Parathyroid adenoma (tissue), 2 donors: ENCODE results near the gene OLIG2.

Experiments used
- H2AFZ ChIP-seq: fragments of 300-600 bp; sonication (generic); one replicate; pipeline ENCODE4 v1.7.0; 2017; ENCODE audit warnings: antibody characterized with exemption, mild to moderate bottlenecking
- H3K27ac ChIP-seq: fragments of 300-600 bp; sonication (generic); one replicate; pipeline ENCODE4 v1.7.0; 2017
- H3K27me3 ChIP-seq: fragments of 300-600 bp; sonication (generic); one replicate; pipeline ENCODE4 v1.7.0; 2017; ENCODE audit warnings: low read length; ENCODE audit not compliant: control insufficient read depth, insufficient read depth
- H3K36me3 ChIP-seq: fragments of 300-600 bp; sonication (generic); one replicate; pipeline ENCODE4 v1.7.0; 2017; ENCODE audit warnings: low read length; ENCODE audit not compliant: control insufficient read depth, insufficient read depth
- H3K4me1 ChIP-seq: fragments of 300-600 bp; sonication (generic); one replicate; pipeline ENCODE4 v1.7.0; 2017; ENCODE audit warnings: control low read depth
- H3K4me2 ChIP-seq: fragments of 300-600 bp; sonication (generic); one replicate; pipeline ENCODE4 v1.7.0; 2017; ENCODE audit warnings: low read length
- H3K4me3 ChIP-seq: fragments of 300-600 bp; sonication (generic); one replicate; pipeline ENCODE4 v1.7.0; 2017; ENCODE audit warnings: low read depth, low read length
- H3K79me2 ChIP-seq: fragments of 300-600 bp; sonication (generic); one replicate; pipeline ENCODE4 v1.7.0; 2017; ENCODE audit warnings: control low read depth
- H3K9ac ChIP-seq: fragments of 300-600 bp; sonication (generic); one replicate; pipeline ENCODE4 v1.7.0; 2017; ENCODE audit warnings: mild to moderate bottlenecking
- H3K9me3 ChIP-seq: fragments of 300-600 bp; sonication (generic); one replicate; pipeline ENCODE4 v1.7.0; 2017; ENCODE audit warnings: low read length; ENCODE audit not compliant: control insufficient read depth
- TF ChIP-seq, protein P1 (sequence below): fragments of 300-600 bp; sonication (generic); IDR thresholded peaks from one replicate; pipeline ENCODE4 v1.7.0; 2017; ENCODE audit warnings: antibody characterized with exemption, mild to moderate bottlenecking
- donor health status: primary hyperparathyroidism.

The OLIG2 gene

DNA sequence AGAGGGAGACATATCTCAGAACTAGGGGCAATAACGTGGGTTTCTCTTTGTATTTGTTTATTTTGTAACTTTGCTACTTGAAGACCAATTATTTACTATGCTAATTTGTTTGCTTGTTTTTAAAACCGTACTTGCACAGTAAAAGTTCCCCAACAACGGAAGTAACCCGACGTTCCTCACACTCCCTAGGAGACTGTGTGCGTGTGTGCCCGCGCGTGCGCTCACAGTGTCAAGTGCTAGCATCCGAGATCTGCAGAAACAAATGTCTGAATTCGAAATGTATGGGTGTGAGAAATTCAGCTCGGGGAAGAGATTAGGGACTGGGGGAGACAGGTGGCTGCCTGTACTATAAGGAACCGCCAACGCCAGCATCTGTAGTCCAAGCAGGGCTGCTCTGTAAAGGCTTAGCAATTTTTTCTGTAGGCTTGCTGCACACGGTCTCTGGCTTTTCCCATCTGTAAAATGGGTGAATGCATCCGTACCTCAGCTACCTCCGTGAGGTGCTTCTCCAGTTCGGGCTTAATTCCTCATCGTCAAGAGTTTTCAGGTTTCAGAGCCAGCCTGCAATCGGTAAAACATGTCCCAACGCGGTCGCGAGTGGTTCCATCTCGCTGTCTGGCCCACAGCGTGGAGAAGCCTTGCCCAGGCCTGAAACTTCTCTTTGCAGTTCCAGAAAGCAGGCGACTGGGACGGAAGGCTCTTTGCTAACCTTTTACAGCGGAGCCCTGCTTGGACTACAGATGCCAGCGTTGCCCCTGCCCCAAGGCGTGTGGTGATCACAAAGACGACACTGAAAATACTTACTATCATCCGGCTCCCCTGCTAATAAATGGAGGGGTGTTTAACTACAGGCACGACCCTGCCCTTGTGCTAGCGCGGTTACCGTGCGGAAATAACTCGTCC lies 1.3 kb upstream of the OLIG2 start:
- H3K27me3 ChIP-seq = no peaks in the 10 kb centered on the region
- no peaks in the 10 kb centered on the region for H3K4me1 ChIP-seq
- H3K9me3 ChIP-seq = no peaks in the 10 kb centered on the region
- H3K4me2 ChIP-seq = no peak overlapping the region
- H3K79me2 ChIP-seq = no peaks in the 10 kb centered on the region
- H3K27ac ChIP-seq = no peak overlapping the region
- H3K4me3 ChIP-seq = no peak overlapping the region
- no peak overlapping the region for H2AFZ ChIP-seq
- no peaks in the 10 kb centered on the region for H3K36me3 ChIP-seq
- no peak overlapping the region for H3K9ac ChIP-seq
- TF ChIP-seq, protein P1, sequence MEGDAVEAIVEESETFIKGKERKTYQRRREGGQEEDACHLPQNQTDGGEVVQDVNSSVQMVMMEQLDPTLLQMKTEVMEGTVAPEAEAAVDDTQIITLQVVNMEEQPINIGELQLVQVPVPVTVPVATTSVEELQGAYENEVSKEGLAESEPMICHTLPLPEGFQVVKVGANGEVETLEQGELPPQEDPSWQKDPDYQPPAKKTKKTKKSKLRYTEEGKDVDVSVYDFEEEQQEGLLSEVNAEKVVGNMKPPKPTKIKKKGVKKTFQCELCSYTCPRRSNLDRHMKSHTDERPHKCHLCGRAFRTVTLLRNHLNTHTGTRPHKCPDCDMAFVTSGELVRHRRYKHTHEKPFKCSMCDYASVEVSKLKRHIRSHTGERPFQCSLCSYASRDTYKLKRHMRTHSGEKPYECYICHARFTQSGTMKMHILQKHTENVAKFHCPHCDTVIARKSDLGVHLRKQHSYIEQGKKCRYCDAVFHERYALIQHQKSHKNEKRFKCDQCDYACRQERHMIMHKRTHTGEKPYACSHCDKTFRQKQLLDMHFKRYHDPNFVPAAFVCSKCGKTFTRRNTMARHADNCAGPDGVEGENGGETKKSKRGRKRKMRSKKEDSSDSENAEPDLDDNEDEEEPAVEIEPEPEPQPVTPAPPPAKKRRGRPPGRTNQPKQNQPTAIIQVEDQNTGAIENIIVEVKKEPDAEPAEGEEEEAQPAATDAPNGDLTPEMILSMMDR = no peak

DNA sequence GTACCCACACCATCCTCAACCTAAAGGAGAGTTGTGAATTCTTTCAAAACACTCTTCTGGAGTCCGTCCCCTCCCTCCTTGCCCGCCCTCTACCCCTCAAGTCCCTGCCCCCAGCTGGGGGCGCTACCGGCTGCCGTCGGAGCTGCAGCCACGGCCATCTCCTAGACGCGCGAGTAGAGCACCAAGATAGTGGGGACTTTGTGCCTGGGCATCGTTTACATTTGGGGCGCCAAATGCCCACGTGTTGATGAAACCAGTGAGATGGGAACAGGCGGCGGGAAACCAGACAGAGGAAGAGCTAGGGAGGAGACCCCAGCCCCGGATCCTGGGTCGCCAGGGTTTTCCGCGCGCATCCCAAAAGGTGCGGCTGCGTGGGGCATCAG lies 638 bp upstream of the OLIG2 start:
- no peak overlapping the region for H3K9ac ChIP-seq
- H3K27ac ChIP-seq = no peak overlapping the region
- H2AFZ ChIP-seq = no peak overlapping the region
- H3K9me3 ChIP-seq = no peaks in the 10 kb centered on the region
- H3K79me2 ChIP-seq = no peaks in the 10 kb centered on the region
- peaks cover 6% of the 10 kb centered on the region for H3K27me3 ChIP-seq
- TF ChIP-seq, protein P1 = no peak
- no peaks in the 10 kb centered on the region for H3K4me1 ChIP-seq
- H3K36me3 ChIP-seq = no peaks in the 10 kb centered on the region
- H3K4me3 ChIP-seq = no peak overlapping the region
- no peak overlapping the region for H3K4me2 ChIP-seq

DNA sequence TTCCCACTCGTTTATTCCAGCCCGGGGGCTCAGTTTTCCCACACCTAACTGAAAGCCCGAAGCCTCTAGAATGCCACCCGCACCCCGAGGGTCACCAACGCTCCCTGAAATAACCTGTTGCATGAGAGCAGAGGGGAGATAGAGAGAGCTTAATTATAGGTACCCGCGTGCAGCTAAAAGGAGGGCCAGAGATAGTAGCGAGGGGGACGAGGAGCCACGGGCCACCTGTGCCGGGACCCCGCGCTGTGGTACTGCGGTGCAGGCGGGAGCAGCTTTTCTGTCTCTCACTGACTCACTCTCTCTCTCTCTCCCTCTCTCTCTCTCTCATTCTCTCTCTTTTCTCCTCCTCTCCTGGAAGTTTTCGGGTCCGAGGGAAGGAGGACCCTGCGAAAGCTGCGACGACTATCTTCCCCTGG lies 716 bp downstream of the OLIG2 start:
- Histone ChIP-seq H3K4me3 (no peak overlapping the region), H3K79me2 (no peaks in the 10 kb centered on the region), H2AFZ (no peak overlapping the region), H3K27ac (no peak overlapping the region), H3K9ac (no peak overlapping the region), H3K36me3 (no peaks in the 10 kb centered on the region), H3K9me3 (no peaks in the 10 kb centered on the region), H3K4me1 (no peaks in the 10 kb centered on the region), H3K4me2 (no peak overlapping the region), H3K27me3 (peaks cover 7% of the 10 kb centered on the region)
- TF ChIP-seq, protein P1 = no peak

DNA sequence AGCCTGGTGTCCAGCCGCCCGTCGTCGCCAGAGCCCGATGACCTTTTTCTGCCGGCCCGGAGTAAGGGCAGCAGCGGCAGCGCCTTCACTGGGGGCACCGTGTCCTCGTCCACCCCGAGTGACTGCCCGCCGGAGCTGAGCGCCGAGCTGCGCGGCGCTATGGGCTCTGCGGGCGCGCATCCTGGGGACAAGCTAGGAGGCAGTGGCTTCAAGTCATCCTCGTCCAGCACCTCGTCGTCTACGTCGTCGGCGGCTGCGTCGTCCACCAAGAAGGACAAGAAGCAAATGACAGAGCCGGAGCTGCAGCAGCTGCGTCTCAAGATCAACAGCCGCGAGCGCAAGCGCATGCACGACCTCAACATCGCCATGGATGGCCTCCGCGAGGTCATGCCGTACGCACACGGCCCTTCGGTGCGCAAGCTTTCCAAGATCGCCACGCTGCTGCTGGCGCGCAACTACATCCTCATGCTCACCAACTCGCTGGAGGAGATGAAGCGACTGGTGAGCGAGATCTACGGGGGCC lies 1.2 kb downstream of the OLIG2 start:
- H3K9ac ChIP-seq = no peak overlapping the region
- H3K27me3 ChIP-seq = peaks cover 7% of the 10 kb centered on the region
- H3K36me3 ChIP-seq = no peaks in the 10 kb centered on the region
- H3K4me2 ChIP-seq = no peak overlapping the region
- no peaks in the 10 kb centered on the region for H3K9me3 ChIP-seq
- no peaks in the 10 kb centered on the region for H3K4me1 ChIP-seq
- H3K4me3 ChIP-seq = no peak overlapping the region
- TF ChIP-seq, protein P1 = no peak
- H2AFZ ChIP-seq = no peak overlapping the region
- no peak overlapping the region for H3K27ac ChIP-seq
- no peaks in the 10 kb centered on the region for H3K79me2 ChIP-seq
